A673 (cell line): ENCODE data around the gene SHROOM2.

Source experiments
- EZH2 ChIP-seq: fragments of 200-600 bp; sonication (generic); IDR thresholded peaks from 2 replicates; pipeline ENCODE4 v1.6.1; 2017; ENCODE audit warnings: borderline replicate concordance, low read depth, mild to moderate bottlenecking, mixed read lengths, antibody characterized with exemption, low read length; ENCODE audit not compliant: poor library complexity, severe bottlenecking
- TF ChIP-seq, protein P1 (sequence below): fragments of 300-800, 200-600 bp; sonication (generic); conservative IDR thresholded peaks from 2 replicates; pipeline ENCODE4 v1.5.1; 2017; ENCODE audit warnings: low read depth, mild to moderate bottlenecking, antibody characterized with exemption, low read length, moderate library complexity, mixed read lengths

- TF ChIP-seq, protein P1, sequence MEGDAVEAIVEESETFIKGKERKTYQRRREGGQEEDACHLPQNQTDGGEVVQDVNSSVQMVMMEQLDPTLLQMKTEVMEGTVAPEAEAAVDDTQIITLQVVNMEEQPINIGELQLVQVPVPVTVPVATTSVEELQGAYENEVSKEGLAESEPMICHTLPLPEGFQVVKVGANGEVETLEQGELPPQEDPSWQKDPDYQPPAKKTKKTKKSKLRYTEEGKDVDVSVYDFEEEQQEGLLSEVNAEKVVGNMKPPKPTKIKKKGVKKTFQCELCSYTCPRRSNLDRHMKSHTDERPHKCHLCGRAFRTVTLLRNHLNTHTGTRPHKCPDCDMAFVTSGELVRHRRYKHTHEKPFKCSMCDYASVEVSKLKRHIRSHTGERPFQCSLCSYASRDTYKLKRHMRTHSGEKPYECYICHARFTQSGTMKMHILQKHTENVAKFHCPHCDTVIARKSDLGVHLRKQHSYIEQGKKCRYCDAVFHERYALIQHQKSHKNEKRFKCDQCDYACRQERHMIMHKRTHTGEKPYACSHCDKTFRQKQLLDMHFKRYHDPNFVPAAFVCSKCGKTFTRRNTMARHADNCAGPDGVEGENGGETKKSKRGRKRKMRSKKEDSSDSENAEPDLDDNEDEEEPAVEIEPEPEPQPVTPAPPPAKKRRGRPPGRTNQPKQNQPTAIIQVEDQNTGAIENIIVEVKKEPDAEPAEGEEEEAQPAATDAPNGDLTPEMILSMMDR: no peak
- no peak for TF ChIP-seq EZH2
Measured at GRCh38 chrX:9845578-9845952, 59.3 kb downstream of the SHROOM2 start.
